ENCODE results near the gene TEKT2.

TEKT2 gene

DNA sequence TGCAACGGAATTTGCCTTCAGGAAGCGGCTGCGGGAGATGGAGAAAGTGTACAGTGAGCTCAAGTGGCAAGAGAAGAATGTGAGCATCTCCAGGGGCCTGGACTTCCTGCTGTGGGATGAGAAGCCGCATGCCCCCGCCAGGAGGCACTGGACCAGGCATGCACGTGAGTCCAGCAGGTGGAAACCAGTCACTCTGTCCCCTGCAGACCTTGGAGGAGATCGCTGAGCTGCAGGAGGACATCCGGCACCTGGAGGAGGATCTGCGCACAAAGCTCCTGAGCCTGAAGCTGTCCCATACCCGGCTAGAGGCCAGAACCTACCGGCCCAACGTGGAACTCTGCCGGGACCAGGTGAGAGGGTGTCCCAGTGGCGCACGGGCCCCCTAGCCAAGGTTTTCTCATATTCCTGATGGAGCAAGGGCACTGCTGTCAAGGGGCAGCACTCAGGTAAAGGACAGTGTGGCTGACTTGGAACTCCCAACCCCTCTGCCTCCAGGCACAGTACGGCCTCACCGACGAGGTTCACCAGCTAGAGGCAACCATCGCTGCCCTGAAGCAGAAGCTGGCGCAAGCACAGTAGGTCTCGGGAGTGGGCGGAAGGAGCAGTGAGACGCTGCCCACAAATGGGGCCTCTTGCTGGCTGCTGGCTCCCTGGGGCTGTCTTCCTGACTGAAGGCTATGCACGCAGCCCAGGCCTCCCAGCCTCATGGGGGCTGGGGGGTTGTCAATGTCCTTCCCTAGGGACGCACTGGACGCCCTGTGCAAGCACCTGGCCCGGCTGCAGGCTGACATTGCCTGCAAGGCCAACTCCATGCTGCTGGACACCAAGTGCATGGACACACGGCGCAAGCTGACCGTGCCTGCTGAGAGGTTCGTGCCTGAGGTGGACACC is 3.6 kb downstream of the TEKT2 start:
- no peak for DNase-seq (ENCODE audit: low read depth in 2 of 2)

GRCh38 chr1:36088265-36088576 is 4.3 kb downstream of the TEKT2 start:
- DNase-seq (ENCODE audit: low read depth in 2 of 2) = no peak

DNA sequence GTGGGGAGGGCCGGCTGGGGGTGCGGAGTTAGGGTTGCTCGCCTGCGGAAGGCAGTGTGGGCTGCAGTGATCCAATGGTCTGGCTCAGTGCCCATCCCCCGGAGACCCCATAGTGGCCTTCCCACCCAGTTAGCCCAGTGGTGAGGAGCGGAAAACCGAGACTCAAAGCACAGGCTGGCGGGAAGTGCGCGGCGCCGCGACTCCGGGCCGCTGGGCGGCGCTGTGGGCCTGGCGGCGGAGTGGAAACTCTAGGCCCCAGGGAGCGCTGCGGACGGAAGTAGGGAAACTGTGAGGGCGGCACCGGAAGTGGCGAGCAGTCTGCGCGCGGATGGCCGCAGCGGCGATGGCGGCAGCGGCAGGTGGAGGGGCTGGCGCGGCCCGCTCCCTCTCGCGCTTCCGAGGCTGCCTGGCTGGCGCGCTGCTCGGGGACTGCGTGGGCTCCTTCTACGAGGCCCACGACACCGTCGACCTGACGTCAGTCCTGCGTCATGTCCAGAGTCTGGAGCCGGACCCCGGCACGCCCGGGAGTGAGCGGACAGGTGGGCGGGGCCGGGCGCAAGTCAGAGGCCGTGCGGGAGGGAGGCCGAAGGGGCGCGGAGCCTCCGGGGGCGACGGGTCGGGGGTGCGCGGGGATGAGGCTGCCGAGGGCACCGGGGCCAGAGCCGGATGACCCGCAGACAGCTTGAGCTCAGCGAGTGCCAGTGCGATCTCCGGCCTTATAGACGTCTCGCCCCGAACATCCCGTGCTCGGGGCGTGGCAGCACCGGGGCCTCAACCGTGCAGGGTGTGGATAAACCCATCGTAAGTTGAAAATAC is 4.9 kb downstream of the TEKT2 start, which contains the start of gene ADPRS:
ADPRS (plus strand) TSS at position 316 of the 816 bp plus-strand sequence; CDS start at position 329, 13 bp downstream.
- DNase-seq (ENCODE audit: low read depth in 2 of 2) = peak; percentile 87 to 88

DNA sequence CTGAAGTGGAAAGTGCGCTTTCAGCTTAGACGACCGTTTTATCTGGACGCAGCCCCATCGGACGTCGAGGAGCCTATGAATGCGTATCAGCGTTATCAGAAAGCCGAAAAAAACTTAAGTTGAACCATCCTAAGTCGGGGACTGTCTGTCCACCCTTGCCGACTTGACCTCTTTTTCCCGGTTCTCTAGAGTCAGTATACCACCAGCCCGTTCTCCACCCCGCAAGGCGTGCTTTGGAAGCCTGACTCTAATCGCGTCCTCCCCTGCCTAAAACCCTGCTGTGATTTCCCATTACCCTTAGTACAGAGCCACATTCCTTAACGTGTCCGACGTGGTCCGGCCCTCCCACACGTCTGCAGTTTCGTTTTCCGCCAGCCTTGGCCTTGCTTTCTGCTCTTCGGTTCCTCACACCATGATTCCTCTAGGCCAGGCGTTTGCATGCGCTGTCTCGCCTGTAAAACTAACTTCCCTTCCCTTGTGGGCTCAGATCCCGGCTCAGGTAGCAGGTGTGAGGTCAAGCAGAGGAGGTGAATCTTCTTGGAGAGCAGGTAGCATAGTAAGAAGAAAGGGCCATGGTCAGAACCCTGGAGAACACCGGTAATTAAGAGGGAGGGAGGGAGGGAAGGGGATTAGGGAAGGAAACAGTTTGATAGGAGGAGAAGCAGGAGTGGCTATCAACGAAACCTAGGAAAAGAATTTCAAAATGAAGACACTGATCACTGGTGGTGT is 5.7 kb downstream of the TEKT2 start:
- no peak for DNase-seq (ENCODE audit: low read depth in 2 of 2)

DNA sequence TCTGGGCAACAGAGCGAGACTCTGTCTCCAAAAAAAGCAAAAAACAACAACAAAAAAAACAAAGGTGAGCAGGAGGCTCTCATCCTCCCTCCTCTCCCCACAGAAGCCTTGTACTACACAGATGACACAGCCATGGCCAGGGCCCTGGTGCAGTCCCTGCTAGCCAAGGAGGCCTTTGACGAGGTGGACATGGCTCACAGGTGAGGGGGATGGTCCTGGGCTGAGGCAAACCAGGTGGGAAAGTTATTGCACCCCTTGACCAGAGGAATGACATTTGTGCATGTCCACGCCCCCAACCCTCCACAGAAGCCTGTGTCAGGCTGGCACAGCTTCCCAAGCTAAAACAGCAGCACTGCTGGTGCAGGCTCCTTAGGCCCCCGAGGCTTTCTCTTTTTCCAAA is 7.2 kb downstream of the TEKT2 start:
- DNase-seq (ENCODE audit: low read depth in 2 of 2) = no peak

GRCh38 chr1:36091698-36092097 is 7.8 kb downstream of the TEKT2 start:
- DNase-seq (ENCODE audit: low read depth in 2 of 2) = no peak

GRCh38 chr1:36092166-36092797 is 8.4 kb downstream of the TEKT2 start:
- DNase-seq (ENCODE audit: low read depth in 2 of 2) = no peak

DNA sequence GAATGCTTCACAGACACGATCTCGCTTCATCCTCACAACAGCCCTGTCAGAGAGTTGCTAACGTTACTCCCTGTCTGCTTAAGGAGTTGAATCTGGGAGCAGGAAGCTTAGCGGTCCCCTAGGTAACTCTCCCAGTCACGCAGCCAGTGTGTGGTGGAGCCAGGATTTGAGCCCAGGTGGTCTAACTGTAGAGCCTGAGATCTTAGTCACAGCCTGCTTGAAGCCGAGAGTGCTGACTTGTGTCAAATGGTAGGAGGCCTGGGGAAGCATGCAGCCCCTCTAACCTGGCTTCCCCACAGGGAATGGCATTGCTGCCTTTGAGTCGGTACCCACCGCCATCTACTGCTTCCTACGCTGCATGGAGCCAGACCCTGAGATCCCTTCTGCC is 8.9 kb downstream of the TEKT2 start:
- no peak for DNase-seq (ENCODE audit: low read depth in 2 of 2)

- DNase-seq (ENCODE audit: low read depth in 2 of 2) = no peak
Observed at GRCh38 chr1:36093226-36093625, 9.3 kb downstream of the TEKT2 start.

GRCh38 chr1:36093929-36094328 is 10.0 kb downstream of the TEKT2 start:
- no peak for DNase-seq (ENCODE audit: low read depth in 2 of 2)

GRCh38 chr1:36094621-36095061 is 10.7 kb downstream of the TEKT2 start:
- DNase-seq (ENCODE audit: low read depth in 2 of 2) = no peak

GRCh38 chr1:36095760-36096405 is 12.0 kb downstream of the TEKT2 start:
- DNase-seq (ENCODE audit: low read depth in 2 of 2) = no peak

DNA sequence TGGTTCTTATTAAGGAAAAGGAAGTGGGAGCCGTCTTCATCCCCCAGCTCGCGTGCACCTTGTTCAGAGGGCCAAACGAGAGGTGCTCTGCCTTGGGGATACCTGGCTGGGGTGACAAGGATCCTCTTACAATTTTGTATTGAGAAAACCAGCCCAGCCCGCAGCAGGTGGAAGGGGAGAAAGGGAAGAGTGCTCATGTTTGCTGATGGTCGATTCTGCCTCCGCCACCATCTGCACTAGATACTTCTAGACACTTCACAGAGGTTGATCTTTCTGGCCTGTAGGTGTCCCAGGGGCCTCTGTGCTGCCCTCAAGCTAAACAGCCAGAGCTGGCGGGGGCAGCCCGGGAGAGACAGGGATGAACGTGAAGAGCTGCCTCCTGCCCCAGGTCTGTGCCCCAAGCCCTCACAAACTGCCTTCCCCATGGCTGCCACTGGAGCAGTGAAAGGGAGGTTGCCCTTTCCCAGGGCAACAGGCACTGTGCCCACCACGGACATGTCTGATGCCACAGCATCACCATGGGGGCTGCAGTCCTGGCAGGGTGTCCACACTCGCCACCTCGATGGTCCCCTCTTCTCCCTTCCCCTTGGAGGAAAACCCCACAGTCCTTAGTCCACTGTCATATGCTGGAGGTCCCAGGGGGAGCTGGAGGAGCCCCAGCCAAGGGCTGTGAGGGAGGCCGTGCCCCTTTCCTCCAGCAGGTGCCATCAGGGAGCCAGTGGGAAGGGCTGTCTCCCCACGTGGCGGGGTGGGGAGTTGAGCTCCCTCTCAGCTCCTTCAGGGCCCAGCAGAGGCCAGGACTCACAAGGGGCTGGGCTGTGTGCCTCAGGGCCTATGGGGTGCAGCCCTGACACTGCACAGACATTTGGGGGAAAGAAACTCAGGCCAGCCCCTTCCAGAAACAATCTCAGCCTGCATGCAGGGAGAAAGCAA is 12.9 kb downstream of the TEKT2 start:
- no peak for DNase-seq (ENCODE audit: low read depth in 2 of 2)

- DNase-seq (ENCODE audit: low read depth in 2 of 2) = no peak
Observed at GRCh38 chr1:36097693-36098585, 14.0 kb downstream of the TEKT2 start.

DNA sequence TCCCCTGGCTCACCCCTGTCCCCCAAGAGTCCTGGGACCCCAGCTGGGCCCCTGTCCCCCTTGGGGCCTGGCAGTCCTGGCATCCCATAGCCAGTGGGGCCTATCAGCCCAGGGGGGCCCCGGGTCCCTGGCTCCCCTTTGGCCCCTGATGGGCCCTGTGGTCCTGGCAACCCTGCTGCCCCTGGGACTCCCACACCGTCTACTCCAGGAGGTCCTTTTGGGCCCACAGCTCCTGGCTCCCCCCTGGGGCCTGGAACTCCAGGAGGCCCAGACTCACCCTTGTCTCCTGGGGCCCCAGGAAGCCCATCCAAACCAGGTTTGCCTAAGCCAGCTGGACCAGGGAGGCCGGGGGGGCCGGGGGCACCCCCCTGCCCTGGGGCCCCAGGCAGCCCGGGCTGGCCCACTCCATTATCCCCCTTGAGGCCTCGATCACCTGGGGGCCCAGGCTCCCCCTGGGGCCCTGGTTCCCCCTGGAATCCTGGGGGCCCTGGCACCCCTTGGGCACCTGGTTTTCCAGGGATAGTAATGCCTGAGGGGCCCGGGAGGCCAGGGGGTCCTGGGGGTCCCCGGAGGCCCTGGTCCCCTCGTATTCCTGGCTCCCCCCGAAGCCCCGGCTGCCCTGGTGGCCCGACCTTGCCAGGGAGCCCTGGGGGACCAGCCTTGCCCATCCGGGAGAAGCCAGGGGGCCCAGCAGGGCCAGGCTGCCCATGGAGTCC is 14.9 kb downstream of the TEKT2 start:
- DNase-seq (ENCODE audit: low read depth in 2 of 2) = no peak

- peak; percentile 46 to 48 for DNase-seq (ENCODE audit: low read depth in 2 of 2)
Observed at GRCh38 chr1:36099681-36100341, 15.9 kb downstream of the TEKT2 start.

DNA sequence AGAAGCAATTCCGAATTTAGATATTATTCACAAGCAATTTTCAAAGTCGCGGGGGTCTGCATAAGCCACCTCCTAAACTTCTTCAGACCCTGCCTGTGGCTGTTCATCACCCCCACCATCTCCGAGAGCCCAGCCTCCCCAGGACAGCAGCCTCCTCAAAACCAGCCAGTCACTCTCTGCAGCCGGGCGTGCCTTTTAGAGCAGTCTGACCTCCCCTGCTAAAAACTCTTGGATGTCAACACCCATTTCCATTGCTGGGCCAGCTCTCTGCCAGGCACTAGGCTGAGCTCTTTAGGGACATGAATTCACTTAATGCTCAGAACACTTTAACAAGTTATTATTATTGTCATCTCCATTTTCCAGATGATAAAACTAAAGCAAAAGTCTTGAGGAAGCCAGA is 16.5 kb downstream of the TEKT2 start:
- no peak for DNase-seq (ENCODE audit: low read depth in 2 of 2)

DNA sequence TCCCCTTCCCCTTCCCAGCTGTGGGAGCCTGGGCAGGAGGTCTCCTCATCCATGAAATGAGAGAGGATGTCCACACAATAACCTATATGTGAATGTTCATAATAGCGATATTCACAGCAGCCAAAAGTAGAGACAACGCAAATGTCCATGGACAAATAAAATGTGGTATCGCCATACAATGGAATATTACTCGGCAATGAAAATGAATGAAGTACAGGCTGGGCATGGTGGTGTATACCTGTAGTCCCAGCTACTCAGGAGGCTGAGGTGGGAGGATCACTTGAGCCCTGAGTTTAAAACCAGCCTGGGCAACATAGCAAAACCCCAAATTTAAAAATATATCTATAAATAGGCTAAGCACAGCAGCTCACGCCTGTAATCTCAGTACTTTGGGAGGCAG is 17.7 kb downstream of the TEKT2 start:
- no peak for DNase-seq (ENCODE audit: low read depth in 2 of 2)
